ENCODE results near the gene SHF.
A peak's percentile ranks its signal among the peaks of the same experiment; 100 is the strongest.

SHF gene

GRCh38 chr15:45118996-45119395, 68.8 kb downstream of the SHF start (continued):
- TF ChIP-seq ZNF157 (tag by site-specific recombination; IDR thresholded peaks at IDR 0.05), result no peak
- TF ChIP-seq ZNF211 (tag by site-specific recombination; IDR thresholded peaks at IDR 0.05; ENCODE audit: low read depth), result no peak
- TF ChIP-seq ZNF19 (tag by site-specific recombination; IDR thresholded peaks at IDR 0.05; ENCODE audit: low read depth), result no peak
- no peak for TF ChIP-seq PRDM2 (tag by site-specific recombination; IDR thresholded peaks at IDR 0.05; ENCODE audit: borderline replicate concordance)

GRCh38 chr15:45118131-45118588, 69.6 kb downstream of the SHF start:
- ChIA-PET CTCF (interaction anchor here (0.5 to 1.9 kb wide), 40 partner anchors 8 to 542 kb away, joined by 3 to 16 read pairs (median 5); partner anchors contain the start of genes DUOX1 and DUOXA1), POLR2A (interaction anchor here (0.6 to 1.2 kb wide), 4 partner anchors 24 to 334 kb away, joined by 3 to 5 read pairs (median 4); no protein-coding TSS in a partner anchor)
- H3K4me3 ChIP-seq (ENCODE audit: low read depth, low read length), result no peak overlapping the region
- H3K4me1 ChIP-seq (ENCODE audit: control insufficient read depth, insufficient read depth, low read length), result no peaks in the 10 kb centered on the region
- no peak overlapping the region for H3K27ac ChIP-seq (ENCODE audit: extremely low read depth, low read depth, low read length)
- no peaks in the 10 kb centered on the region for H3K36me3 ChIP-seq (ENCODE audit: control insufficient read depth in 2 of 2, insufficient read depth in 1 of 2, low read length in 2 of 2)
- no peaks in the 10 kb centered on the region for H3K9me3 ChIP-seq (ENCODE audit: control insufficient read depth, insufficient read depth, low read depth, low read length)
- no peak for TF ChIP-seq ZNF394 (tag by site-specific recombination; IDR thresholded peaks at IDR 0.05; ENCODE audit: borderline replicate concordance)
- TF ChIP-seq ZNF404 (tag by site-specific recombination; IDR thresholded peaks at IDR 0.05), result no peak
- TF ChIP-seq ZNF654 (tag by site-specific recombination; IDR thresholded peaks at IDR 0.05; ENCODE audit: low read depth), result peak; percentile 83
- TF ChIP-seq ZNF140 (tag by site-specific recombination; IDR thresholded peaks at IDR 0.05), result no peak
- no peak for TF ChIP-seq GLI2 (tag by site-specific recombination; IDR thresholded peaks at IDR 0.05; ENCODE audit: borderline replicate concordance, low read depth)
- TF ChIP-seq ZNF501 (tag by site-specific recombination; IDR thresholded peaks at IDR 0.05), result no peak
- TF ChIP-seq ZNF2 (tag by site-specific recombination; IDR thresholded peaks at IDR 0.05), result 0 out of 2 replicates have a peak, but pooled peaks have one; percentile 65
- no peak for TF ChIP-seq ZNF792 (tag by site-specific recombination; IDR thresholded peaks at IDR 0.05)
- TF ChIP-seq ZBTB1 (tag by site-specific recombination; IDR thresholded peaks at IDR 0.05), result no peak
- no peak for TF ChIP-seq PRDM1 (tag by site-specific recombination; IDR thresholded peaks at IDR 0.05)
- no peak for TF ChIP-seq ZNF133 (tag by site-specific recombination; IDR thresholded peaks at IDR 0.05)
- TF ChIP-seq ZNF274 (IDR thresholded peaks at IDR 0.05; ENCODE audit: low read length), result no peak
- no peak for TF ChIP-seq ZNF274 (tag by site-specific recombination; IDR thresholded peaks at IDR 0.05; ENCODE audit: borderline replicate concordance)
- TF ChIP-seq ZBTB17 (tag by site-specific recombination; IDR thresholded peaks at IDR 0.05), result 0 out of 2 replicates have a peak, but pooled peaks have one; percentile 24
- no peak for TF ChIP-seq ZNF830 (tag by site-specific recombination; IDR thresholded peaks at IDR 0.05; ENCODE audit: low read depth)
- TF ChIP-seq ZNF548 (tag by site-specific recombination; IDR thresholded peaks at IDR 0.05), result no peak
- no peak for TF ChIP-seq ZNF324 (tag by site-specific recombination; IDR thresholded peaks at IDR 0.05)
- no peak for TF ChIP-seq MYNN (tag by site-specific recombination; IDR thresholded peaks at IDR 0.05; ENCODE audit: borderline replicate concordance)
- TF ChIP-seq ZNF292 (tag by site-specific recombination; IDR thresholded peaks at IDR 0.05; ENCODE audit: borderline replicate concordance, low read depth), result no peak
- TF ChIP-seq CTCF (tag by site-specific recombination; IDR thresholded peaks at IDR 0.05), result peak; percentile 96
- peak; percentile 50; the same call in 1 of the 2 replicates for TF ChIP-seq SP7 (tag by site-specific recombination; IDR thresholded peaks at IDR 0.05)
- no peak for TF ChIP-seq ZNF23 (tag by site-specific recombination; IDR thresholded peaks at IDR 0.05; ENCODE audit: borderline replicate concordance)
- peak; percentile 52 for TF ChIP-seq ZFHX2 (tag by site-specific recombination; conservative IDR thresholded peaks at IDR 0.05)
- no peak for TF ChIP-seq RBAK (tag by site-specific recombination; IDR thresholded peaks at IDR 0.05)
- TF ChIP-seq ZEB2 (tag by site-specific recombination; IDR thresholded peaks at IDR 0.05), result 0 out of 2 replicates have a peak, but pooled peaks have one; percentile 27
